Naive thymus-derived CD8-positive, alpha-beta T cell (primary cell): Measurements from ENCODE around the gene PROM1. TPM values are rescaled to one million over a fixed set of nuclear protein-coding genes. Genes with fewer than 3 reads are reported as not detected.

Experiments
- ATAC-seq, 2 donors: fragments of 150-1000 bp; cut with Tn5 transposase in 1 of 2; sonication (Bioruptor Pico), chemical (Tn5 transposase) in 1 of 2; 1 replicate in 1 of 2; 2 replicates in 1 of 2; pipeline ENCODE4 v1.10.0; 2021; ENCODE audit warnings: mild to moderate bottlenecking in 2 of 2, moderate library complexity in 2 of 2
- POLR2A ChIA-PET: fragments of 350-600 bp; sonication (Branson Sonifier 250); formaldehyde crosslinking; loops from one replicate; lab custom pipeline; 2021; ENCODE audit warnings: antibody characterized with exemption; lab: Charles Lee
- DNase-seq, 10 donors: peaks; one replicate each; pipeline versions ENCODE4 v3.0.0 to v3.0.0-alpha.2; 2020 to 2022
- H3K27ac Mint-ChIP-seq, 10 donors: one replicate each; pipeline ENCODE4 v1.8.0; 2020 to 2022; ENCODE audit warnings: mild to moderate bottlenecking in 10 of 10, mixed read lengths in 10 of 10, moderate library complexity in 4 of 10, inconsistent platforms in 1 of 10
- H3K27me3 Mint-ChIP-seq, 5 donors: one replicate each; pipeline ENCODE4 v1.8.0; 2021 to 2022; ENCODE audit warnings: mixed read lengths in 5 of 5
- H3K36me3 Mint-ChIP-seq, 3 donors: one replicate each; pipeline ENCODE4 v1.8.0; 2020 to 2022; ENCODE audit warnings: mixed read lengths in 3 of 3, mild to moderate bottlenecking in 2 of 3, inconsistent platforms in 1 of 3
- H3K4me1 Mint-ChIP-seq, 4 donors: one replicate each; pipeline ENCODE4 v1.8.0; 2021 to 2022; ENCODE audit warnings: mixed read lengths in 4 of 4
- H3K4me3 Mint-ChIP-seq, 10 donors: one replicate each; pipeline ENCODE4 v1.8.0; 2020 to 2022; ENCODE audit warnings: mild to moderate bottlenecking in 10 of 10, mixed read lengths in 10 of 10, moderate library complexity in 6 of 10, inconsistent platforms in 1 of 10
- H3K9me3 Mint-ChIP-seq, 9 donors: one replicate each; pipeline ENCODE4 v1.8.0; 2020 to 2022; ENCODE audit warnings: mixed read lengths in 9 of 9, mild to moderate bottlenecking in 3 of 9, inconsistent platforms in 1 of 9, moderate library complexity in 1 of 9
- polyA plus RNA-seq, 3 donors: library from polyadenylated mRNA; unstranded; fragments of 300-500 nt; fragmentation: Illumina TruSeq; gene quantifications; one replicate each; pipeline ENCODE4 v1.2.3, GENCODE V29; 2021
- total RNA-seq, 8 experiments: library from RNA in 2 of 8; stranded (reverse) in 2 of 8; gene quantifications; one replicate each; pipeline ENCODE4 v1.2.3 and lab custom pipeline; 2021 to 2026

The PROM1 gene
- total and polyA plus RNA-seq, 5 experiments from 2014 or later, result not detected

- H3K27me3 Mint-ChIP-seq, result peaks cover 5 to 13% (median 8%) of the 10 kb centered on the region in 5 donors
- no peak for ATAC-seq
- no peak overlapping the region for H3K27ac Mint-ChIP-seq
- H3K4me3 Mint-ChIP-seq, result no peak overlapping the region
- POLR2A ChIA-PET, result no interaction called here
- DNase-seq, result no peak
- no peaks in the 10 kb centered on the region for H3K9me3 Mint-ChIP-seq
- peaks cover 2 to 4% (median 3%) of the 10 kb centered on the region in 4 donors for H3K4me1 Mint-ChIP-seq
- no peaks in the 10 kb centered on the region for H3K36me3 Mint-ChIP-seq
Observed at GRCh38 chr4:15986907-15987306, 96.9 kb downstream of the PROM1 start.

- no peaks in the 10 kb centered on the region for H3K9me3 Mint-ChIP-seq
- POLR2A ChIA-PET, result no interaction called here
- DNase-seq, result no peak
- ATAC-seq, result no peak
- peaks cover under 1 to 4% (median 1%) of the 10 kb centered on the region in 5 donors for H3K27me3 Mint-ChIP-seq
- H3K4me3 Mint-ChIP-seq, result no peak overlapping the region
- no peaks in the 10 kb centered on the region for H3K4me1 Mint-ChIP-seq
- H3K27ac Mint-ChIP-seq, result no peak overlapping the region
- H3K36me3 Mint-ChIP-seq, result no peaks in the 10 kb centered on the region
Observed at GRCh38 chr4:15983610-15984009, 100.2 kb downstream of the PROM1 start.

GRCh38 chr4:15982842-15983524 lies 100.8 kb downstream of the PROM1 start:
- POLR2A ChIA-PET, result no interaction called here
- H3K4me3 Mint-ChIP-seq, result no peak overlapping the region

GRCh38 chr4:15976456-15977447 lies 107.1 kb downstream of the PROM1 start:
- peaks cover 0 to 4% (median 0%) of the 10 kb centered on the region in 5 donors for H3K27me3 Mint-ChIP-seq

More at GRCh38 chr4:15982842-15983524, 100.8 kb downstream of the PROM1 start:
- Mint-ChIP-seq H3K36me3 (no peaks in the 10 kb centered on the region), H3K27ac (no peak overlapping the region), H3K27me3 (peaks cover 0 to 4% (median 1%) of the 10 kb centered on the region in 5 donors), H3K9me3 (no peaks in the 10 kb centered on the region), H3K4me1 (no peaks in the 10 kb centered on the region)
- no peak for DNase-seq
- ATAC-seq, result no peak

GRCh38 chr4:15971068-15971801 lies 112.6 kb downstream of the PROM1 start:
- H3K4me1 Mint-ChIP-seq, result no peaks in the 10 kb centered on the region
- no peak overlapping the region for H3K4me3 Mint-ChIP-seq
- peaks cover 0 to 5% (median 0%) of the 10 kb centered on the region in 9 donors for H3K9me3 Mint-ChIP-seq
- peaks cover 0 to 3% (median 0%) of the 10 kb centered on the region in 5 donors for H3K27me3 Mint-ChIP-seq
- peak overlapping the region in 1 of 10 donors; percentile 36 for H3K27ac Mint-ChIP-seq
- H3K36me3 Mint-ChIP-seq, result no peaks in the 10 kb centered on the region
- ATAC-seq (no peak), DNase-seq (no peak)
- POLR2A ChIA-PET, result no interaction called here

More at GRCh38 chr4:15976456-15977447, 107.1 kb downstream of the PROM1 start:
- Mint-ChIP-seq H3K4me1 (peaks cover 0 to 1% (median 0%) of the 10 kb centered on the region in 4 donors), H3K27ac (no peak overlapping the region), H3K9me3 (no peaks in the 10 kb centered on the region), H3K36me3 (no peaks in the 10 kb centered on the region), H3K4me3 (no peak overlapping the region)
- POLR2A ChIA-PET, result no interaction called here
- no peak for ATAC-seq
- no peak for DNase-seq

GRCh38 chr4:15968551-15969300 lies 115.1 kb downstream of the PROM1 start:
- H3K9me3 Mint-ChIP-seq, result peaks cover 0 to 8% (median 0%) of the 10 kb centered on the region in 9 donors
- DNase-seq (no peak), ATAC-seq (no peak)
- POLR2A ChIA-PET, result no interaction called here
- peak overlapping the region in 1 of 10 donors; percentile 24 for H3K27ac Mint-ChIP-seq
- peaks cover 3 to 7% (median 6%) of the 10 kb centered on the region in 4 donors for H3K4me1 Mint-ChIP-seq
- peaks cover 0 to 2% (median 0%) of the 10 kb centered on the region in 5 donors for H3K27me3 Mint-ChIP-seq
- H3K4me3 Mint-ChIP-seq, result no peak overlapping the region
- H3K36me3 Mint-ChIP-seq, result no peaks in the 10 kb centered on the region

GRCh38 chr4:15965325-15965724 lies 118.5 kb downstream of the PROM1 start:
- ATAC-seq (no peak), DNase-seq (no peak)
- Mint-ChIP-seq H3K4me1 (peaks cover 16 to 36% (median 27%) of the 10 kb centered on the region in 4 donors), H3K27ac (peak overlapping the region in 4 of 10 donors; percentile 1 to 78 (median 72)), H3K27me3 (peaks cover 0 to 2% (median 0%) of the 10 kb centered on the region in 5 donors), H3K9me3 (peaks cover 0 to 8% (median 0%) of the 10 kb centered on the region in 9 donors), H3K4me3 (no peak overlapping the region), H3K36me3 (no peaks in the 10 kb centered on the region)
- POLR2A ChIA-PET, result no interaction called here

- POLR2A ChIA-PET, result interaction anchor here (0.6 kb wide), 2 partner anchors 32 to 81 kb away, joined by 3 to 4 read pairs; no protein-coding TSS in a partner anchor
- peaks cover 0 to 8% (median 0%) of the 10 kb centered on the region in 9 donors for H3K9me3 Mint-ChIP-seq
- H3K4me3 Mint-ChIP-seq, result peak overlapping the region in 3 of 10 donors; percentile 23 to 56 (median 34)
- peaks cover 16 to 36% (median 29%) of the 10 kb centered on the region in 4 donors for H3K4me1 Mint-ChIP-seq
- H3K27me3 Mint-ChIP-seq, result peaks cover 0 to 2% (median 0%) of the 10 kb centered on the region in 5 donors
- H3K27ac Mint-ChIP-seq, result peak overlapping the region in 8 of 10 donors; percentile 51 to 92 (median 71)
- H3K36me3 Mint-ChIP-seq, result no peaks in the 10 kb centered on the region
- no peak for DNase-seq
- ATAC-seq, result no peak
Observed at GRCh38 chr4:15964159-15964558, 119.7 kb downstream of the PROM1 start.

GRCh38 chr4:15963576-15963975 lies 120.2 kb downstream of the PROM1 start:
- Mint-ChIP-seq H3K4me1 (peaks cover 16 to 36% (median 29%) of the 10 kb centered on the region in 4 donors), H3K27me3 (peaks cover 0 to 2% (median 0%) of the 10 kb centered on the region in 5 donors)

GRCh38 chr4:15963001-15963451 lies 120.8 kb downstream of the PROM1 start, which contains the start of gene FGFBP2:
Gene FGFBP2 (minus strand): TSS chr4:15963175. CDS start chr4:15963129, 46 bp downstream.
- Mint-ChIP-seq H3K27ac (peak within 1 kb of the TSS; percentile 55 to 96 (median 90)), H3K27me3 (peaks cover 0 to 2% (median 0%) of the 10 kb centered on the region in 5 donors), H3K9me3 (peaks cover 0 to 8% (median 0%) of the 10 kb centered on the region in 9 donors), H3K4me3 (peak within 1 kb of the TSS; percentile 58 to 85 (median 80)), H3K36me3 (no peaks in the 10 kb centered on the region), H3K4me1 (peaks cover 16 to 36% (median 29%) of the 10 kb centered on the region in 4 donors)
- DNase-seq (peak; percentile 55 to 90 (median 79)), ATAC-seq (peak; percentile 88 to 93)
- POLR2A ChIA-PET, result interaction anchor here (1.5 to 2.0 kb wide), 3 partner anchors 38 to 308 kb away, joined by 5 to 7 read pairs (median 5); partner anchors contain the start of gene FBXL5

More at GRCh38 chr4:15963576-15963975, 120.2 kb downstream of the PROM1 start:
- ATAC-seq (peak; percentile 71 to 79), DNase-seq (peak in 8 of 10 donors; percentile 9 to 82 (median 62))
- Mint-ChIP-seq H3K36me3 (no peaks in the 10 kb centered on the region), H3K9me3 (peaks cover 0 to 8% (median 0%) of the 10 kb centered on the region in 9 donors), H3K4me3 (peak overlapping the region; percentile 58 to 85 (median 80)), H3K27ac (peak overlapping the region in 9 of 10 donors; percentile 71 to 96 (median 91))
- POLR2A ChIA-PET, result interaction anchor here (0.6 to 2.0 kb wide), 4 partner anchors 32 to 308 kb away, joined by 3 to 7 read pairs (median 5); partner anchors contain the start of gene FBXL5
